OCI-LY7 (cell line): ENCODE results near the gene TMEM220. TPM values are rescaled to one million over a fixed set of nuclear protein-coding genes. Genes with fewer than 3 reads are reported as not detected.

Experiments
- Bru-seq: library from RNA; stranded (reverse); fragments of 400-500 nt; gene quantifications from one replicate; lab custom pipeline; 2021; lab: Mats Ljungman, UMichigan
- BruChase-seq, 2 experiments: library from RNA; stranded (reverse); fragments of 400-500 nt; gene quantifications; one replicate each; lab custom pipeline; 2021; lab: Mats Ljungman, UMichigan
- BruUV-seq: library from RNA; stranded (reverse); fragments of 400-500 nt; replicated peaks from 2 replicates; lab custom pipeline; 2021; lab: Mats Ljungman, UMichigan
- CTCF ChIA-PET: fragments of 300-600 bp; sonication (Branson Sonifier 250); formaldehyde crosslinking; loops from one replicate; lab custom pipeline; 2022; ENCODE audit warnings: antibody characterized with exemption; ENCODE audit not compliant: unreplicated experiment; lab: Charles Lee
- POLR2A ChIA-PET: fragments of 300-600 bp; sonication (Branson Sonifier 250); formaldehyde crosslinking; loops from one replicate; lab custom pipeline; 2022; ENCODE audit warnings: antibody characterized with exemption; lab: Charles Lee
- DNase-seq: peaks from one replicate; pipeline ENCODE4 v3.0.0-alpha.2; 2015; ENCODE audit warnings: low spot score
- H2AFZ ChIP-seq: fragments of 200-600 bp; sonication (generic), shearing (Covaris generic); 2 replicates; pipeline ENCODE4 v1.6.1; 2014; ENCODE audit warnings: mild to moderate bottlenecking, antibody characterized with exemption, low read length, moderate library complexity
- H3K27ac ChIP-seq: fragments of 200-600 bp; sonication (generic); 2 replicates; pipeline ENCODE4 v1.5.1; 2014; ENCODE audit warnings: mixed run types, low read depth, mild to moderate bottlenecking, moderate library complexity, low read length, inconsistent platforms; ENCODE audit not compliant: poor library complexity, severe bottlenecking
- H3K36me3 ChIP-seq: fragments of 200-600 bp; sonication (generic); 2 replicates; pipeline ENCODE4 v1.6.1; 2014; ENCODE audit warnings: mild to moderate bottlenecking, antibody characterized with exemption, low read length, moderate library complexity, mixed read lengths; ENCODE audit not compliant: insufficient read depth
- H3K4me1 ChIP-seq: fragments of 200-600 bp; sonication (generic); 2 replicates; pipeline ENCODE4 v1.5.1; 2014; ENCODE audit warnings: mild to moderate bottlenecking, low read length; ENCODE audit not compliant: insufficient read depth, poor library complexity, severe bottlenecking
- H3K4me2 ChIP-seq: fragments of 200-600 bp; sonication (generic); 2 replicates; pipeline ENCODE4 v1.6.1; 2014; ENCODE audit warnings: mild to moderate bottlenecking, low read length
- H3K4me3 ChIP-seq: fragments of 200-600 bp; sonication (generic); 2 replicates; pipeline ENCODE4 v1.5.1; 2014; ENCODE audit warnings: mild to moderate bottlenecking, low read depth, low read length; ENCODE audit not compliant: poor library complexity, severe bottlenecking
- H3K79me2 ChIP-seq: fragments of 200-600 bp; sonication (generic); 2 replicates; pipeline ENCODE4 v1.6.1; 2016; ENCODE audit warnings: low read depth, mild to moderate bottlenecking, low read length, moderate library complexity, mixed read lengths; ENCODE audit not compliant: insufficient read depth
- H3K9me2 ChIP-seq: fragments of 200-600 bp; sonication (generic); 2 replicates; pipeline ENCODE4 v1.6.1; 2016; ENCODE audit warnings: mild to moderate bottlenecking, low read length, mixed read lengths; ENCODE audit not compliant: insufficient read depth
- H3K9me3 ChIP-seq: fragments of 200-600 bp; sonication (generic); 2 replicates; pipeline ENCODE4 v1.6.1; 2014; ENCODE audit warnings: mild to moderate bottlenecking, mixed run types, low read length, mixed read lengths
- H4K20me1 ChIP-seq: fragments of 200-600 bp; sonication (generic); 2 replicates; pipeline ENCODE4 v1.6.1; 2014; ENCODE audit warnings: mild to moderate bottlenecking, antibody characterized with exemption, low read length, moderate library complexity, mixed read lengths; ENCODE audit not compliant: insufficient read depth
- EZH2phosphoT487 ChIP-seq: fragments of 200-600 bp; sonication (generic); IDR thresholded peaks from 2 replicates; pipeline ENCODE4 v1.6.1; 2018; ENCODE audit warnings: low read depth, borderline replicate concordance, mild to moderate bottlenecking, mixed run types, antibody characterized with exemption, low read length, moderate library complexity, mixed read lengths
- intact Hi-C: fragments of 100-400 bp; cut with micrococcal nuclease; formaldehyde crosslinking; loops from one replicate; pipeline ENCODE4 v1.10.0; 2022; ENCODE audit not compliant: unreplicated experiment
- long read RNA-seq: library from polyadenylated mRNA; stranded (forward); transcript quantifications from one replicate; pipeline ENCODE4 v2.0.0, GENCODE V29; 2022
- total RNA-seq, 2 experiments: library from RNA; depleted of rRNA in 1 of 2; stranded (reverse); fragments of >200 nt in 1 of 2; shearing (Covaris generic) in 1 of 2; gene quantifications; 2 replicates each; pipeline ENCODE4 v1.2.3, GENCODE V29; 2014 to 2022
- TF ChIP-seq, protein P1 (sequence below): fragments of 200-600 bp; sonication (generic); conservative IDR thresholded peaks from 2 replicates; pipeline ENCODE4 v1.5.1; 2014; ENCODE audit warnings: mild to moderate bottlenecking, antibody characterized with exemption, low read length, moderate library complexity, mixed read lengths

TMEM220 gene
- total RNA-seq (2014; rRNA removed; shearing (Covaris generic)) (not detected in 2 replicates), total RNA-seq (2022) (not detected in 2 replicates), Bru-seq, nascent RNA (not detected), BruChase-seq, experiment 1, labeled RNA remaining after a 6-hour chase (not detected), BruChase-seq, experiment 2, labeled RNA remaining after a 2-hour chase (not detected)
- long read RNA-seq, partial matches to known transcripts, result 0 of 13 reads
- long read RNA-seq, other reads (novel, unspliced or antisense), result 13 of 13 reads

DNA sequence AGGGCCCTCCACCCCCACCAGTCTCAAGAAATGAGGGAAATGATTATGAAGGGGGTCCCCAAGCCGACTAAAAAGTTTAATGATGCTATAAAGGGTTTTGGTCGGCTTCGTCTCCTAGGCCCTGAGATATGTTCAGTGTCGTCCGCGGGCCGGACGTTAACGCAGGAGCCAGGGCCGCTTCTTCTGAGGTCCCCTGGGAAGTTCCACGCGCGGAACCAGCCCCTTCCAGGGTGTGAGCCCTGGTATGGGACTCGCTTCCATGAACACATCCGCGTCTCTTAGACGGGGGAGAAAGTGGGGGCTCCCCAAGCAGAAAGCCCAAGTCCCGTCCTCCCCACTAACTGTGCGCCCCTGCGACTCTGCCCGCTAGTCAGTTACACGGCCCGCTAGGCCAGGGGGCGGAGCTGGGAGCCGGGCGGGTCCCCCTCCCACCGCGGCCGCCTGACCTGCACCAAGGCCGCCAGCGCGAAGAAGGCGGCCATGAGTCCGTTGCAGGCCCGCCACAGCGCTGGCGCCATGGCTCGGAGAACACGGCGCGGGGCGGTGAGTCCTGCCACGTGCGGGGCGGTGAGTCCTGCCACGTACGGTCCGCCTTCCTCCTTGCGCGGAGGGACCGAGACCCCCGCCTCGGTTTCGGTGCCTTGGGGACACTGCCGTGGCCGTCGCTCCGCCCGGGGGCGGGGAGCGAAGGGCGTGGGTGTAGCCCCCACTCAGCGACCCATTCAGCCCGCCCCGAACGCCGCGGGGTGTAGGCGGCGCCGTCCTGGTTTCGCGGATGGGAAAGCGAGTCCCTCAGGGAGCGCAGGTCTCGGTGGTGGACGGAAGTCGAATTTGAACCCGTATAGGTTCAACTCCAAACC, at the start of gene TMEM220:
Gene TMEM220 (minus strand): TSS at position 690 of the 860 bp plus-strand sequence. CDS start 172 bp downstream, at position 518.
- TF ChIP-seq, protein P1, sequence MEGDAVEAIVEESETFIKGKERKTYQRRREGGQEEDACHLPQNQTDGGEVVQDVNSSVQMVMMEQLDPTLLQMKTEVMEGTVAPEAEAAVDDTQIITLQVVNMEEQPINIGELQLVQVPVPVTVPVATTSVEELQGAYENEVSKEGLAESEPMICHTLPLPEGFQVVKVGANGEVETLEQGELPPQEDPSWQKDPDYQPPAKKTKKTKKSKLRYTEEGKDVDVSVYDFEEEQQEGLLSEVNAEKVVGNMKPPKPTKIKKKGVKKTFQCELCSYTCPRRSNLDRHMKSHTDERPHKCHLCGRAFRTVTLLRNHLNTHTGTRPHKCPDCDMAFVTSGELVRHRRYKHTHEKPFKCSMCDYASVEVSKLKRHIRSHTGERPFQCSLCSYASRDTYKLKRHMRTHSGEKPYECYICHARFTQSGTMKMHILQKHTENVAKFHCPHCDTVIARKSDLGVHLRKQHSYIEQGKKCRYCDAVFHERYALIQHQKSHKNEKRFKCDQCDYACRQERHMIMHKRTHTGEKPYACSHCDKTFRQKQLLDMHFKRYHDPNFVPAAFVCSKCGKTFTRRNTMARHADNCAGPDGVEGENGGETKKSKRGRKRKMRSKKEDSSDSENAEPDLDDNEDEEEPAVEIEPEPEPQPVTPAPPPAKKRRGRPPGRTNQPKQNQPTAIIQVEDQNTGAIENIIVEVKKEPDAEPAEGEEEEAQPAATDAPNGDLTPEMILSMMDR, result no peak
- TF ChIP-seq EZH2phosphoT487, result no peak
- Histone ChIP-seq H3K4me3 (no peak within 1 kb of the TSS), H3K9me2 (no peaks in the 10 kb centered on the region), H4K20me1 (no peaks in the 10 kb centered on the region), H3K36me3 (no peaks in the 10 kb centered on the region), H2AFZ (no peak within 1 kb of the TSS), H3K4me2 (no peak within 1 kb of the TSS), H3K27ac (no peak within 1 kb of the TSS), H3K79me2 (no peaks in the 10 kb centered on the region), H3K9me3 (no peaks in the 10 kb centered on the region), H3K4me1 (no peaks in the 10 kb centered on the region)
- no TSS peak for BruUV-seq
- intact Hi-C loops, result no loop called here
- POLR2A ChIA-PET, result no interaction called here
- DNase-seq, result no peak
- CTCF ChIA-PET, result no interaction called here

DNA sequence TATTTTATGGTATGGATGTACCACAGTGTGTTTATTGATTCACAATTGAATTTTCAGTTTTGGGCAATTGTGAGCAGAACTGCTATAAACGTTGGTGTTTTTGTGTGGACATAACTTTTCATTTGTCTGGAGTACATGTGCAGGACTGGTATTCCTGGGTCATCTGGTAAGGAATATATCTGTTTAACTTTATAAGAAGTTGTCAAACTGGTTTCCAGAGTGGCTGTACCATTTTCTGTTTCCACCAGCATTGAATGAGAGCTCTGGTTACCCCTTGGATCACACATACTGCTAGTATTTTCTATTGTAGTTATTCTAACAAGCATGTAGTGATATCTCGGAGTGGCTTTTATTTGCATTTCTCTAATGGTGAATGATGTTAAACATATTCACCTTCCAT, 49.8 kb upstream of the TMEM220 start:
- no peaks in the 10 kb centered on the region for H3K79me2 ChIP-seq
- no peak overlapping the region for H2AFZ ChIP-seq
- no peak overlapping the region for H3K4me3 ChIP-seq
- intact Hi-C loops, result no loop called here
- ChIA-PET CTCF (no interaction called here), POLR2A (no interaction called here)
- no peaks in the 10 kb centered on the region for H3K4me1 ChIP-seq
- H3K27ac ChIP-seq, result no peak overlapping the region
- TF ChIP-seq, protein P1, result no peak
- no peak for TF ChIP-seq EZH2phosphoT487
- no peak for DNase-seq
- H3K9me2 ChIP-seq, result no peaks in the 10 kb centered on the region
- no peaks in the 10 kb centered on the region for H4K20me1 ChIP-seq
- BruUV-seq, result no TSS peak
- no peak overlapping the region for H3K4me2 ChIP-seq
- H3K36me3 ChIP-seq, result no peaks in the 10 kb centered on the region
- no peaks in the 10 kb centered on the region for H3K9me3 ChIP-seq

DNA sequence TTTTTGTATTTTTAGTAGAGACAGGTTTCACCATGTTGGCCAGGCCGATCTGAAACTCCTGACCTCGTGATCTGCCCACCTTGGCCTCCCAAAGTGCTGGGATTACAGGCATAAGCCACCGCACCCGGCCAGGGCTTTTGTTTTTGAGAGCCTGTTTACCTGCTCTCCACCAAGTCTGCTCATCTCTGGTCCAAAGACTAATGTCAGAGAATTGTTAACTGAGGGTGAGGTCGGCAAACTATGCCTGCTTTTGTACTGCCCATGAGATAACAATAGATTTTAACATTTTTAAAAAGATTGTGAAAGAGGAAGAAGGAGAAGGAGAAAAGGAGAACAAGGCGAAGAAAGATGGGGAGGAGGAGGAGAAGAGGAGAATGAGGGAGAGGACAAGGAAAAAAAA, 48.1 kb upstream of the TMEM220 start:
- no peaks in the 10 kb centered on the region for H3K36me3 ChIP-seq
- H3K4me3 ChIP-seq, result no peak overlapping the region
- TF ChIP-seq, protein P1, result no peak
- no peak for TF ChIP-seq EZH2phosphoT487
- no peak overlapping the region for H3K4me2 ChIP-seq
- H3K4me1 ChIP-seq, result no peaks in the 10 kb centered on the region
- H3K9me3 ChIP-seq, result no peaks in the 10 kb centered on the region
- ChIA-PET CTCF (no interaction called here), POLR2A (no interaction called here)
- no peak overlapping the region for H2AFZ ChIP-seq
- H3K79me2 ChIP-seq, result no peaks in the 10 kb centered on the region
- BruUV-seq, result no TSS peak
- no peak for DNase-seq
- intact Hi-C loops, result no loop called here
- no peak overlapping the region for H3K27ac ChIP-seq
- H4K20me1 ChIP-seq, result no peaks in the 10 kb centered on the region
- no peaks in the 10 kb centered on the region for H3K9me2 ChIP-seq
